OCI-LY7 (cell line): ENCODE data around the gene RNF213. TPM values are rescaled to one million over a fixed set of nuclear protein-coding genes. Genes with fewer than 3 reads are reported as not detected.
"Not testable (repeated sequence)": the region's sequence is repeated elsewhere in the genome, so short reads cannot be mapped to it uniquely, and the experiment has no call there.

ENCODE experiments used
- BruUV-seq: library from RNA; stranded (reverse); fragments of 400-500 nt; replicated peaks from 2 replicates; lab custom pipeline; 2021; lab: Mats Ljungman, UMichigan
- CTCF ChIA-PET: fragments of 300-600 bp; sonication (Branson Sonifier 250); formaldehyde crosslinking; loops from one replicate; lab custom pipeline; 2022; ENCODE audit warnings: antibody characterized with exemption; ENCODE audit not compliant: unreplicated experiment; lab: Charles Lee
- POLR2A ChIA-PET: fragments of 300-600 bp; sonication (Branson Sonifier 250); formaldehyde crosslinking; loops from one replicate; lab custom pipeline; 2022; ENCODE audit warnings: antibody characterized with exemption; lab: Charles Lee
- DNase-seq: peaks from one replicate; pipeline ENCODE4 v3.0.0-alpha.2; 2015; ENCODE audit warnings: low spot score
- H2AFZ ChIP-seq: fragments of 200-600 bp; sonication (generic), shearing (Covaris generic); 2 replicates; pipeline ENCODE4 v1.6.1; 2014; ENCODE audit warnings: mild to moderate bottlenecking, antibody characterized with exemption, low read length, moderate library complexity
- H3K27ac ChIP-seq: fragments of 200-600 bp; sonication (generic); 2 replicates; pipeline ENCODE4 v1.5.1; 2014; ENCODE audit warnings: mixed run types, low read depth, mild to moderate bottlenecking, moderate library complexity, low read length, inconsistent platforms; ENCODE audit not compliant: poor library complexity, severe bottlenecking
- H3K36me3 ChIP-seq: fragments of 200-600 bp; sonication (generic); 2 replicates; pipeline ENCODE4 v1.6.1; 2014; ENCODE audit warnings: mild to moderate bottlenecking, antibody characterized with exemption, low read length, moderate library complexity, mixed read lengths; ENCODE audit not compliant: insufficient read depth
- H3K4me1 ChIP-seq: fragments of 200-600 bp; sonication (generic); 2 replicates; pipeline ENCODE4 v1.5.1; 2014; ENCODE audit warnings: mild to moderate bottlenecking, low read length; ENCODE audit not compliant: insufficient read depth, poor library complexity, severe bottlenecking
- H3K4me2 ChIP-seq: fragments of 200-600 bp; sonication (generic); 2 replicates; pipeline ENCODE4 v1.6.1; 2014; ENCODE audit warnings: mild to moderate bottlenecking, low read length
- H3K4me3 ChIP-seq: fragments of 200-600 bp; sonication (generic); 2 replicates; pipeline ENCODE4 v1.5.1; 2014; ENCODE audit warnings: mild to moderate bottlenecking, low read depth, low read length; ENCODE audit not compliant: poor library complexity, severe bottlenecking
- H3K79me2 ChIP-seq: fragments of 200-600 bp; sonication (generic); 2 replicates; pipeline ENCODE4 v1.6.1; 2016; ENCODE audit warnings: low read depth, mild to moderate bottlenecking, low read length, moderate library complexity, mixed read lengths; ENCODE audit not compliant: insufficient read depth
- H3K9me2 ChIP-seq: fragments of 200-600 bp; sonication (generic); 2 replicates; pipeline ENCODE4 v1.6.1; 2016; ENCODE audit warnings: mild to moderate bottlenecking, low read length, mixed read lengths; ENCODE audit not compliant: insufficient read depth
- H3K9me3 ChIP-seq: fragments of 200-600 bp; sonication (generic); 2 replicates; pipeline ENCODE4 v1.6.1; 2014; ENCODE audit warnings: mild to moderate bottlenecking, mixed run types, low read length, mixed read lengths
- H4K20me1 ChIP-seq: fragments of 200-600 bp; sonication (generic); 2 replicates; pipeline ENCODE4 v1.6.1; 2014; ENCODE audit warnings: mild to moderate bottlenecking, antibody characterized with exemption, low read length, moderate library complexity, mixed read lengths; ENCODE audit not compliant: insufficient read depth
- CTCF ChIP-seq: fragments of 200-600 bp; sonication (generic); conservative IDR thresholded peaks from 2 replicates; pipeline ENCODE4 v1.5.1; 2014; ENCODE audit warnings: mild to moderate bottlenecking, antibody characterized with exemption, low read length, moderate library complexity, mixed read lengths
- EZH2phosphoT487 ChIP-seq: fragments of 200-600 bp; sonication (generic); IDR thresholded peaks from 2 replicates; pipeline ENCODE4 v1.6.1; 2018; ENCODE audit warnings: low read depth, borderline replicate concordance, mild to moderate bottlenecking, mixed run types, antibody characterized with exemption, low read length, moderate library complexity, mixed read lengths
- intact Hi-C: fragments of 100-400 bp; cut with micrococcal nuclease; formaldehyde crosslinking; loops from one replicate; pipeline ENCODE4 v1.10.0; 2022; ENCODE audit not compliant: unreplicated experiment
- total RNA-seq, 2 experiments: library from RNA; depleted of rRNA in 1 of 2; stranded (reverse); fragments of >200 nt in 1 of 2; shearing (Covaris generic) in 1 of 2; gene quantifications; 2 replicates each; pipeline ENCODE4 v1.2.3, GENCODE V29; 2014 to 2022

Gene RNF213
- total RNA-seq, 2 experiments from 2014 or later, result 58.8 to 68.6 TPM

GRCh38 chr17:80296221-80296620 is 35.6 kb downstream of the RNF213 start:
- Histone ChIP-seq H3K27ac (no peak overlapping the region), H3K4me2 (no peak overlapping the region), H3K9me3 (no peaks in the 10 kb centered on the region), H3K9me2 (no peaks in the 10 kb centered on the region), H3K4me3 (no peak overlapping the region), H3K79me2 (no peaks in the 10 kb centered on the region), H2AFZ (no peak overlapping the region), H3K4me1 (no peaks in the 10 kb centered on the region), H4K20me1 (no peaks in the 10 kb centered on the region), H3K36me3 (peaks cover 21% of the 10 kb centered on the region)
- TF ChIP-seq EZH2phosphoT487, result no peak
- no peak for TF ChIP-seq CTCF
- ChIA-PET POLR2A (no interaction called here), CTCF (no interaction called here)
- DNase-seq, result no peak
- no TSS peak for BruUV-seq
- intact Hi-C loops, result no loop called here

- no peak for TF ChIP-seq CTCF
- no peak for TF ChIP-seq EZH2phosphoT487
- no peaks in the 10 kb centered on the region for H3K4me1 ChIP-seq
- DNase-seq, result no peak
- no peak overlapping the region for H3K27ac ChIP-seq
- H3K4me3 ChIP-seq, result no peak overlapping the region
- intact Hi-C loops, result no loop called here
- no peaks in the 10 kb centered on the region for H3K79me2 ChIP-seq
- H3K9me3 ChIP-seq, result no peaks in the 10 kb centered on the region; the same call in 1 of the 2 replicates
- peaks cover 35% of the 10 kb centered on the region for H3K36me3 ChIP-seq
- H3K4me2 ChIP-seq, result no peak overlapping the region
- ChIA-PET POLR2A (interaction anchor here (0.6 kb wide), 1 partner anchor 24 kb away, joined by 3 read pairs; no protein-coding TSS in a partner anchor), CTCF (no interaction called here)
- no peaks in the 10 kb centered on the region for H3K9me2 ChIP-seq
- no peaks in the 10 kb centered on the region for H4K20me1 ChIP-seq
- H2AFZ ChIP-seq, result no peak overlapping the region
- BruUV-seq, result no TSS peak
Measured at GRCh38 chr17:80297996-80298560, 37.4 kb downstream of the RNF213 start.

- H3K4me2 ChIP-seq, DNase-seq, H2AFZ ChIP-seq, H3K9me2 ChIP-seq, intact Hi-C loops, H3K4me3 ChIP-seq, H3K4me1 ChIP-seq, BruUV-seq, H3K9me3 ChIP-seq, POLR2A ChIA-PET, H4K20me1 ChIP-seq, H3K79me2 ChIP-seq, H3K27ac ChIP-seq, CTCF ChIA-PET: not testable (repeated sequence)
- H3K36me3 ChIP-seq, result peaks cover 47% of the 10 kb centered on the region
Measured at GRCh38 chr17:80299350-80300100, 38.9 kb downstream of the RNF213 start.

- H3K9me3 ChIP-seq, CTCF ChIA-PET, H3K4me2 ChIP-seq, DNase-seq, H3K79me2 ChIP-seq, H3K4me3 ChIP-seq, H3K4me1 ChIP-seq, H3K27ac ChIP-seq, BruUV-seq, H2AFZ ChIP-seq, intact Hi-C loops, POLR2A ChIA-PET, H4K20me1 ChIP-seq, H3K9me2 ChIP-seq: not testable (repeated sequence)
- H3K36me3 ChIP-seq, result peaks cover 53% of the 10 kb centered on the region
Measured at GRCh38 chr17:80300756-80301155, 40.1 kb downstream of the RNF213 start.
